Hematopoietic multipotent progenitor cell (in vitro differentiated cells): ENCODE data around the gene VKORC1L1. TPM values are rescaled to one million over a fixed set of nuclear protein-coding genes. Genes with fewer than 3 reads are reported as not detected.
"Not testable (repeated sequence)": the region's sequence is repeated elsewhere in the genome, so short reads cannot be mapped to it uniquely, and the experiment has no call there.

Experiments used
- DNase-seq, 3 donors: peaks; one replicate each; pipeline ENCODE4 v3.0.0-alpha.2; 2011 to 2015; ENCODE audit warnings: low read depth in 2 of 3, low spot score in 2 of 3
- total RNA-seq: library from RNA; depleted of rRNA; stranded (reverse); fragments of >200 nt; gene quantifications from one replicate; pipeline ENCODE4 v1.2.3, GENCODE V29; 2012

Gene VKORC1L1
- total RNA-seq, 1 donor: 9.4 TPM

- peak in 2 of 3 donors; percentile 58 to 70 for DNase-seq
Measured at GRCh38 chr7:65927489-65928448, 54.9 kb downstream of the VKORC1L1 start.

DNA sequence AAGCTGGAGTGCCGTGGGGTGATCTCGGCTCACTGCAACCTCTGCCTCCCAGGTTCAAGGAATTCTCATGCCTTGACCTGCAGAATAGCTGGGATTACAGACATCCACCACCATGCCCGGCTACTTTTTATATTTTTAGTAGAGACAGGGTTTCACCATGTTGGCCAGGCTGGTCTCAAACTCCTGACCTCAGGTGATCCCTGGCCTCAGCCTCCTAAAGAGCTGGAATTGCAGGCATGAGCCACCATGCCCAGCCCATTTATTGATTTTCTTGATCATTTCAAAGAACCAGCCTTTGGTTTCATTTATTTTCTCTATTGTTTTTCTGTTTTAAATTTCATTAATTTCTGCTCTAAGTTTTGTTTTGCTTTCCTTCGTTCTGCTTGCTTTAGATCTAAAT is 58.8 kb downstream of the VKORC1L1 start:
- no peak for DNase-seq

- DNase-seq: no peak
Measured at GRCh38 chr7:65937296-65937695, 64.4 kb downstream of the VKORC1L1 start.

DNA sequence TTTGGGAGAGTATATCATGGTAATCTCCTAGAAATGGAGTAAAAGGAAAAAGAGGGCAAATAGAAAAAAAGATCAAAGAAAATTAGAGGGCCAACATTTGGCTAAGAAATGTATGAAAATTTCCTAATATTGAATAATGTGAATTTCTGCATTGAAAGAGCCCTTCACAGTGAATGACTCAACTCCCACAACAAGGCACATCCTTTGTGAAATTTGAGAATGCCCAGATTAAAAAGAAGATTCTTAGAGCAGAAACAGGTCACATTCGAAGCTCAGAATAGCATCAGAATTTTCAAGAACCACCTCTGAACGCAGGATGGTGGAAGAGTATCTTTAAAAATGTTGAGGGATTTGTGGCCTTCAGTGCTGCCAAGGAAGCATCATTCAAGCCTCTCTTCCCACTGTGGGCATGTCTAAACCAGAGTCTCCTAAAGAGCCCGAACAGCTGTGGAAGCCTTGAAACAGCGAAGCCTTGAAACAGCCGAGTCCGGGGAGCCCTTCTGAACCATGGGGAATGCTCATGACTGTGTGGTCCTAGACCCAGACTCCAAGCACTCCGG is 65.5 kb downstream of the VKORC1L1 start:
- no peak for DNase-seq

DNA sequence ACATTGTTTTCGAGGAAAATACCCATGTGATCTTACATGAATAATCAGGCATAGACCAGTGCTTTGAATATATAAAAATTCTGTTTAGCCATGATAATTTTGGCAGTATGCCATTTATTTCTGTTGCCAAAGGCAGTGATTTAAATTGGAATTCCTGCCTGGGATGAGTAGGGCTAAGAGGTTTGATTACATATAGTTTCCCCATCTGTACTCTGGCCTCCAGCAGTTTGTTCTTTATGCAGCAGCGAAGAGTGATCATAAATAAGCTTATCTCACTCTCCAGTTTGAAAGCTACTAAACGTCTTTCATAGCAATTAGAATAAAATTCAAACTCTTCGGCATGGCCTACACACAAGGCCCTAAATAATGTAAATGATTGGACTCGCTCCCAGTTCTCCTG is 72.9 kb downstream of the VKORC1L1 start:
- DNase-seq: not testable (repeated sequence)

- DNase-seq: peak in 1 of 3 donors; percentile 18
Measured at GRCh38 chr7:65946904-65947303, 74.0 kb downstream of the VKORC1L1 start.

DNA sequence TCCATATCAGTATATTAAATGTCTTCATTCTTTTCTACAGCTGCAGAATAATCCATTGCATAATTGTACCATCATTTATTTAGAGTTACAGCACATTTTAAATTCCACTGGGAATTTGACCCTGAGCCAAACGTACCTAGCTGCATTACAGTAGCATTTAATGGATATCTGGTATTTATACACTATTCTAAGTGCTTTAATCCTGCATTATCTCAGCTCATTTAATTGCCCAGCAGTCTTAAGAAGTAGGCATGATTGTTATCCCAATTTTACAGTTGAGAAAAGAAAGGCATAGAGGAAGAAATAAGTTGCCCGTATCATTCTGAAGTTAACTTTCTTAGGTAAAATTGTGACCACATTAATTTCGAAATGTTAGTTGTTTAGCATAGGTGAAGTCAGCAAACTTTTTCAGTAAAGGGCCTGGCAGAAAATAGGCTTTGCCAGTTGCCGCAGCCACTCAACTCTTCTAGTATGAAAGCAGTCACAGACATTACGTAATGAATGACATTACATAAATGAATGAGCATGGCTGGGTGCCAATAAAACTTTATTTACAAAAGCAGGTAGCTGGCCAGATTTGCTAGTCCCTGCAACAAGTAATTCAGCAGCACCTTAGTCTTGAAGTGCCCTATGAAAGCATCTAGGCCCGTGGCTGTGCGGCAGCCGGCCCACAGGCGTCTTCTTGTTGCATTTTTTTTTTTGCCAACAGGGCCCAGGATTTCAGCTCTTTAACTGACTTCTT is 79.1 kb downstream of the VKORC1L1 start:
- DNase-seq: peak in 1 of 3 donors; percentile 21

GRCh38 chr7:65953001-65953720 is 80.3 kb downstream of the VKORC1L1 start:
- DNase-seq: peak in 2 of 3 donors; percentile 35 to 61

DNA sequence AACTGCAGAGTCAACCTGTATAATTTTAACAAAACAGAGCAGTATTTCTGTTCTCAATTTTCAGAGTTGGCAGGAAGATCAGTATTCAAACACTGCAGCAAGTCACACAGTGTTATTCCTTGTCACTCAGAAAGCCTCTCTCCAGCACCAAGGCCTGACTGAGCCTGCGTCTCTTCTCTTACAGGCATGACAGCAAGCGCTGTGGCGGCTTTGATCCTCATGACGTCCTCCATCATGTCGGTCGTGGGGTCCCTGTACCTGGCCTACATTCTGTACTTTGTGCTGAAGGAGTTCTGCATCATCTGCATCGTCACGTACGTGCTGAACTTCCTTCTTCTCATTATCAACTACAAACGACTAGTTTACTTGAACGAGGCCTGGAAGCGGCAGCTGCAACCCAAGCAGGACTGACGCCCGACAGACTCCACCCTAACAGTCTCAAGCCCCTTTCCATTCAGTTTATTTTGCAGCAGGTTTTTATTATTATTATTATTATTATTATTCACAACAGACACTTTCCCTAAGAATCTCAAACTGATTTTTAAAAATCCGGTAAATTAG is 81.1 kb downstream of the VKORC1L1 start:
- DNase-seq: no peak

- DNase-seq: no peak
Measured at GRCh38 chr7:65955718-65956117, 82.8 kb downstream of the VKORC1L1 start.

- DNase-seq: no peak
Measured at GRCh38 chr7:65960351-65961074, 87.6 kb downstream of the VKORC1L1 start.

DNA sequence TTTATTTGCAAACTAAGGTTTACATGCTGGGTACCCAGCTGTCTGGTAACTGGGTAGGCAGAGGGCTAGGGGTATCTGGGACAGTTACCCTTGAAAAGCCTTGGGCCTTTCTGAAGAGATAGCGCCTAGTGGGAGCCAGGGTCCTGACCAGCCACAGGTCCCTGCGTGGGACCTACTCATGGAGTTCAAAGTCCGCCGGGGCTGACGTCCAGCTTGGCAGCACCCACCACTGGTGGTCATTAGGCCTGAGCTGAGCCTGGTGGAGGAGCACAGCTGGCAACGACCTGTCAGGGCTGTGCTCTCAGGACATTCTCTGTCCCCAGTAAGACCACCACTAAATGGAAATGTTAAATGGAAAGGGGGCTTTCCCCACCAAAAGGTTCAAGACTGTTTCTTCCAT is 89.2 kb downstream of the VKORC1L1 start:
- DNase-seq: no peak

DNA sequence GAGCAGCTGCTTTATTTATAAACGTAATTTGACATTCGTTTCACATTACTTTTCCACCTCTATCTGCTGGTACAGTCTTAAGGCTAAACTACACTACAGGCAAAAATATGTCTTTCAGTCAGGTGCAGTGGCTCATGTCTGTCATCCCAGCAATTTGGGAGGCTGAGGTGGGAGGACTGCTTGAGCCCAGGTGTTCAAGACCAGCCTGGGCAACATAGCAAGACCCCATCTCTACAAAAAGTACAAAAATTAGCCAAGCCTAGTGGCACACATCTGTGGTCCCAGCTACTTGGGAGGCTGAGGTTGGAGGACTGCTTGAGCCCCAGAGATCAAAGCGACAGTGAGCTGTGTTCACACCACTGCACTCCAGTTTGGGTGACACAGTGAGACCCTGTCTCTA is 91.8 kb downstream of the VKORC1L1 start:
- not testable (repeated sequence) for DNase-seq

DNA sequence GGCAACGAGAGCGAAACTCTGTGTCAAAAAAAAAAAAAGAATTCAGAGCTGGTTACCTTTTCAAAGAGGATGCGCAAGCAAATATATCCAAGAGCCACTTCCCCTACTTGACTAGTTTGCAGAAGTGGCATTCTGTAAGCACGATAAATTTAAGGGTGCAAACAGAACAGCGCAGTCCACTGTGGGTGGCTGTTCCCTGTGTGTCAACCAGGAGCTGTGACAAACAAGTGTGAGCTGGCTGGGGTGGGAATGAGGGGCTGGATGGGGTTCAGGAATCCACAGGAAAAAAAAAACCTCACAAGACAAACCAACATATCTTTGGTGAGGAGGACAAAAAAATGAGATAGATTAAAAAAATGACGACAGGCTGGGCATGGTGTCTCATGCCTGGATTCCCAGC is 93.3 kb downstream of the VKORC1L1 start:
- no peak for DNase-seq

- DNase-seq: no peak
Measured at GRCh38 chr7:65967361-65968155, 94.7 kb downstream of the VKORC1L1 start.

- DNase-seq: no peak
Measured at GRCh38 chr7:65968256-65969185, 95.6 kb downstream of the VKORC1L1 start.

DNA sequence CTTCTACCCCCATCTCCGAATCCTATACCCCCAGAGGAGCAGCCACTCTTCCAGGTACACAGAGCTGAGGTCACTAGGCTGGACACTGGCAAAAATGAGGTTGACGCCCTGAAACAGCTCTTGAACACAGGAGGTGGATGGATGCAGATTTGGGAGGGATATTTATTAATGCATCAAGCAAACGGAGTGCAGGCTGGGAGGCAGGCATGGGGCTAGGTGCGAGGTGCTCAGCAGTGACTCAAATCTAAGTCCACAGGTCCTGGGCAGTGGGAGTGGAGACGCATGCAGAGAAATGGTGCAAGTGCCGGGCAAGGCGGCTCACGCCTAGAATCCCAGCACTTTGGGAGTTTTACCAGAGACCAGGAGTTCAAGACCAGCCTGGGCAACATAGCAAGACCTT is 98.1 kb downstream of the VKORC1L1 start:
- DNase-seq: no peak

DNA sequence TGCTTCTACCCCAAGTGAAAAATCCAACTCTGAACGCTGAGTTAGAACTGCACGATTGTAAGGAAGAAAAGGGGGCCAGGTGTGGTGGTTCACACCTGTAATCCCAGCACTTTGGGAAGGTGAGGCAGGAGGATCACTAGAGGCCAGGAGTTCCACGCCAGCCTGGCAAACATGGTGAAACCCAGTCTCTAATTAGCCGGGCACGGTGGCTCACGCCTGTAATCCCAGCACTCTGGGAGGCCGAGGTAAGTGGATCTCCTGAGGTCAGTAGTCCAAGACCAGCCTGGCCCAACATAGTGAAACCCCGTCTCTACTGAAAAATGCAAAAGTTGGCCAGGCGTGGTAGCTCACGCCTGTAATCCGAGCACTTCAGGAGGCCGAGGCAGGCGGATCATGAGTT is 100.1 kb downstream of the VKORC1L1 start:
- DNase-seq: no peak
